22Rv1 (cell line): ENCODE results near the gene PIP4K2B.
A peak's percentile ranks its signal among the peaks of the same experiment; 100 is the strongest.
"Not testable (repeated sequence)": the region's sequence is repeated elsewhere in the genome, so short reads cannot be mapped to it uniquely, and the experiment has no call there.

ENCODE experiments used
- H3K27ac ChIP-seq: fragments of 450-650 bp; 2 replicates; pipeline ENCODE4 v1.5.1; 2017
- CTCF ChIP-seq: fragments of 450-650 bp; IDR thresholded peaks from 2 replicates; pipeline ENCODE4 v1.5.1; 2017; ENCODE audit warnings: mild to moderate bottlenecking
- ZFX ChIP-seq: fragments of 450-650 bp; IDR thresholded peaks from 2 replicates; pipeline ENCODE4 v1.6.1; 2017; ENCODE audit warnings: antibody characterized with exemption, borderline replicate concordance

PIP4K2B gene

GRCh38 chr17:38731526-38732294, 67.6 kb downstream of the PIP4K2B start:
- TF ChIP-seq CTCF (no peak), ZFX (no peak)
- H3K27ac ChIP-seq: peak overlapping the region; percentile 95

- TF ChIP-seq ZFX: no peak
- no peak for TF ChIP-seq CTCF
- H3K27ac ChIP-seq: peak overlapping the region; percentile 95
Observed at GRCh38 chr17:38730526-38731379, 68.6 kb downstream of the PIP4K2B start.

- H3K27ac ChIP-seq: peak within 1 kb of the TSS; percentile 95
- TF ChIP-seq CTCF: peak; percentile 94
- TF ChIP-seq ZFX: no peak
Observed at GRCh38 chr17:38729886-38730525, 69.3 kb downstream of the PIP4K2B start, which contains the start of gene CISD3. Gene CISD3, plus strand, starts transcription at chr17:38730341. Its CDS starts 18 bp downstream, at chr17:38730359.

DNA sequence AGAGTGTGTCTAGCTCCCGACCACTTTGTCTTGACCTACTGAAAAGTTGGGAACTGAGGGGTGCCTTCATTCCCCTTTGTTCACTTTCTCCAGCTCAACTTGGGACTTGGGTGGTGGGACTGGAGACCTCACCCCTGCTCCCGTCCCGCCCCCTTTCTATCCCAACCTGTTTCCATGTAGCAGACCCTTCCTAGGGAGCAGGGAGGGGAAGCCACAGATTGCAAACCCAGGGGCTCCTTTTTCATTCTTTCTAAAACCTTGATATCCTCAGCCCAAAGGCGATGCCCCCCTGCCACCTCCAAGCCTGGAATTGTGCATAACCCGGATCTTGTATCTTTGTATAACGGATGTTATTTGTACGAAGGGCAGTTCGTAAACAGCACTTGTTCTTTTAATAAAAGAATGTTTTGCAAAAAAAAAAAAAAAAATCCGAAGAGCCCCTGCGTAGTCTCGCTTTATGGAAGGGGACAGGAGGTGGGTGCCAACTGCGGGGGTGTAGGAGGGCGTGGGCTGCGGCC, 69.9 kb downstream of the PIP4K2B start:
- no peak for TF ChIP-seq CTCF
- no peak for TF ChIP-seq ZFX
- peak overlapping the region; percentile 95 for H3K27ac ChIP-seq

DNA sequence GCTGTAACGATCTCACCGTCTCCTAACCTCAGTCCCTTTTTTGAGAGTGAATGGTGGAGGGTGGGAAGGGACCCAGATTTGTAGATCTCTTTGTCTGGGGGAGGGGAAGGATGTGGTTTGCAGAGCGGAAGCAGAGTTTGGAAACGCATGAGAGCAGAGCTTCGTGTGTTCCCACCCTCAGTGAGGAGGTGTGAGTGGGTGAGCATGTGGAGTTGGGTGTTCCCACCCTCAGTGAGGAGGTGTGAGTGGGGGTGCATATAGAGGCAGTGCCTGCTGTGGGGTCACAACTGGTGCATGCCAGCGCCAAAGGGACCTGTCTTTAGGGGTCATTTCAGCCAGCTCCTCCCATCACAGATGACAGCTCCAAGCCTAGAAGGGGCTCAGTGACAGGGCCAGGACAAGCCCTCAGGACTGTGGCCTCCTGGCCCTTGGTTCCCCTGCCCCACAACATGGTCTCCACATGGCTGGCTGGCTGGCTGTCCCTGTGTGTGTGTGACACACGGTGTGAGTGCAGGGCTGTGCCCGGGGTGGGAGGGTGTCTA, 71.0 kb downstream of the PIP4K2B start:
- no peak for TF ChIP-seq ZFX
- no peak for TF ChIP-seq CTCF
- H3K27ac ChIP-seq: peak overlapping the region; percentile 95

GRCh38 chr17:38727736-38728135, 71.6 kb downstream of the PIP4K2B start:
- TF ChIP-seq ZFX: no peak
- no peak for TF ChIP-seq CTCF
- H3K27ac ChIP-seq: peak overlapping the region; percentile 95; the same call in 1 of the 2 replicates

- not testable (repeated sequence) for H3K27ac ChIP-seq
Observed at GRCh38 chr17:38726145-38726544, 73.2 kb downstream of the PIP4K2B start.
